ENCODE measurements around the gene ETNK2.

ETNK2 gene

GRCh38 chr1:204146309-204146708 lies 5.5 kb downstream of the ETNK2 start:
- no peak for DNase-seq

- DNase-seq, result no peak
These were observed 6.8 kb downstream of the ETNK2 start for GRCh38 chr1:204145033-204145504.

GRCh38 chr1:204143276-204144041 lies 8.4 kb downstream of the ETNK2 start:
- DNase-seq, result no peak

- no peak for DNase-seq
These were observed 9.5 kb downstream of the ETNK2 start for GRCh38 chr1:204142032-204142974.

GRCh38 chr1:204141131-204141530 lies 10.7 kb downstream of the ETNK2 start:
- no peak for DNase-seq

GRCh38 chr1:204139952-204140351 lies 11.9 kb downstream of the ETNK2 start:
- DNase-seq, result no peak

GRCh38 chr1:204139088-204139487 lies 12.8 kb downstream of the ETNK2 start:
- DNase-seq, result no peak

GRCh38 chr1:204136814-204137213 lies 15.0 kb downstream of the ETNK2 start:
- no peak for DNase-seq

GRCh38 chr1:204134103-204134502 lies 17.7 kb downstream of the ETNK2 start:
- no peak for DNase-seq

- no peak for DNase-seq
These were observed 19.1 kb downstream of the ETNK2 start for GRCh38 chr1:204132718-204133117.

- no peak for DNase-seq
These were observed 19.9 kb downstream of the ETNK2 start for GRCh38 chr1:204131978-204132377.

- DNase-seq, result no peak
These were observed 20.6 kb downstream of the ETNK2 start for GRCh38 chr1:204130981-204131892.

GRCh38 chr1:204130178-204130577 lies 21.7 kb downstream of the ETNK2 start:
- DNase-seq, result no peak

GRCh38 chr1:204128964-204129896 lies 22.6 kb downstream of the ETNK2 start:
- DNase-seq, result peak; percentile 14

- no peak for DNase-seq
These were observed 23.3 kb downstream of the ETNK2 start for GRCh38 chr1:204128464-204128963.

GRCh38 chr1:204127597-204128242 lies 24.1 kb downstream of the ETNK2 start:
- DNase-seq, result peak; percentile 29

- DNase-seq, result no peak
These were observed 24.9 kb downstream of the ETNK2 start for GRCh38 chr1:204126956-204127355.

GRCh38 chr1:204126386-204126785 lies 25.5 kb downstream of the ETNK2 start:
- no peak for DNase-seq

- no peak for DNase-seq
These were observed 26.0 kb downstream of the ETNK2 start for GRCh38 chr1:204125759-204126351.

GRCh38 chr1:204124639-204125038 lies 27.2 kb downstream of the ETNK2 start:
- DNase-seq, result no peak

Data from MV-4-11 (cell line).